Ishikawa (cell line): ENCODE data around the gene SCAF1.

ENCODE experiments used
- CEBPB ChIP-seq: IDR thresholded peaks from 2 replicates; pipeline ENCODE4 v1.6.1; 2012
- CREB1 ChIP-seq: IDR thresholded peaks from 2 replicates; pipeline ENCODE4 v1.6.1; 2012; ENCODE audit warnings: low read depth
- EGR1 ChIP-seq: IDR thresholded peaks from 2 replicates; pipeline ENCODE4 v1.6.1; 2012
- EP300 ChIP-seq: IDR thresholded peaks from 2 replicates; pipeline ENCODE4 v1.6.1; 2012; ENCODE audit warnings: borderline replicate concordance
- FOXM1 ChIP-seq: IDR thresholded peaks from 2 replicates; pipeline ENCODE4 v1.6.1; 2012; ENCODE audit warnings: low read depth, borderline replicate concordance
- NFIC ChIP-seq: IDR thresholded peaks from 2 replicates; pipeline ENCODE4 v1.6.1; 2012
- RAD21 ChIP-seq: IDR thresholded peaks from 2 replicates; pipeline ENCODE4 v1.6.1; 2012; ENCODE audit warnings: low read depth
- TAF1 ChIP-seq: IDR thresholded peaks from 2 replicates; pipeline ENCODE4 v1.6.1; 2012; ENCODE audit warnings: low read depth, mild to moderate bottlenecking
- TCF12 ChIP-seq: IDR thresholded peaks from 2 replicates; pipeline ENCODE4 v1.6.1; 2012; ENCODE audit warnings: low read depth
- TEAD4 ChIP-seq: IDR thresholded peaks from 2 replicates; pipeline ENCODE4 v1.6.1; 2012
- YY1 ChIP-seq: IDR thresholded peaks from 2 replicates; pipeline ENCODE4 v1.6.1; 2012; ENCODE audit warnings: low read depth
- ZBTB7A ChIP-seq: IDR thresholded peaks from 2 replicates; pipeline ENCODE4 v1.6.1; 2012; ENCODE audit warnings: low read depth
- TF ChIP-seq, protein P1 (sequence below): IDR thresholded peaks from 2 replicates; pipeline ENCODE4 v1.6.1; 2012
- TF ChIP-seq, protein P2 (sequence below): IDR thresholded peaks from 2 replicates; pipeline ENCODE4 v1.6.1; 2012; ENCODE audit warnings: low read depth, mild to moderate bottlenecking
- TF ChIP-seq, protein P3 (sequence below): IDR thresholded peaks from 2 replicates; pipeline ENCODE4 v1.6.1; 2012

Gene SCAF1

DNA sequence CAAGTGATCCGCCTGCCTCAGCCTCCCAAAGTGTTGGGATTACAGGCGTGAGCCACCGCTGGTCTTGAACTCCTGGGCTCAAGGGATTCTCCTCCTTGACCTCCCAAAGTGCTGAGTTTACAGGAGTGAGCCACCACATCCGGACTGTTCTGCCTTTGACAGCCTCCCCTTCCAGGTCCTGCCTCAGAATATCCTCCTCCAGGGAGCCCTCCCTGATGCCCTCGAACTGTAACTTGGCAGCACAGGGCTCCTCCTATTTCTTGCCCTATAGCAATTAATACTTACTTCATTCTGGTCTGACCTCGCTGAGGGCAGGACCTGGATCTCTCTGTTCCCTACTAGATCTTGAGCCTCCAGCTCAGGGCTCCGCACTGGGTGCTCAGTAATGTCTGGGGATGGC lies 54.9 kb downstream of the SCAF1 start:
- TF ChIP-seq TEAD4 (no peak), TAF1 (no peak), YY1 (no peak), CEBPB (no peak), FOXM1 (no peak), EGR1 (no peak), EP300 (no peak), TCF12 (no peak), NFIC (no peak)
- TF ChIP-seq, protein P1, sequence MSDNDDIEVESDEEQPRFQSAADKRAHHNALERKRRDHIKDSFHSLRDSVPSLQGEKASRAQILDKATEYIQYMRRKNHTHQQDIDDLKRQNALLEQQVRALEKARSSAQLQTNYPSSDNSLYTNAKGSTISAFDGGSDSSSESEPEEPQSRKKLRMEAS, result no peak
- TF ChIP-seq, protein P2, sequence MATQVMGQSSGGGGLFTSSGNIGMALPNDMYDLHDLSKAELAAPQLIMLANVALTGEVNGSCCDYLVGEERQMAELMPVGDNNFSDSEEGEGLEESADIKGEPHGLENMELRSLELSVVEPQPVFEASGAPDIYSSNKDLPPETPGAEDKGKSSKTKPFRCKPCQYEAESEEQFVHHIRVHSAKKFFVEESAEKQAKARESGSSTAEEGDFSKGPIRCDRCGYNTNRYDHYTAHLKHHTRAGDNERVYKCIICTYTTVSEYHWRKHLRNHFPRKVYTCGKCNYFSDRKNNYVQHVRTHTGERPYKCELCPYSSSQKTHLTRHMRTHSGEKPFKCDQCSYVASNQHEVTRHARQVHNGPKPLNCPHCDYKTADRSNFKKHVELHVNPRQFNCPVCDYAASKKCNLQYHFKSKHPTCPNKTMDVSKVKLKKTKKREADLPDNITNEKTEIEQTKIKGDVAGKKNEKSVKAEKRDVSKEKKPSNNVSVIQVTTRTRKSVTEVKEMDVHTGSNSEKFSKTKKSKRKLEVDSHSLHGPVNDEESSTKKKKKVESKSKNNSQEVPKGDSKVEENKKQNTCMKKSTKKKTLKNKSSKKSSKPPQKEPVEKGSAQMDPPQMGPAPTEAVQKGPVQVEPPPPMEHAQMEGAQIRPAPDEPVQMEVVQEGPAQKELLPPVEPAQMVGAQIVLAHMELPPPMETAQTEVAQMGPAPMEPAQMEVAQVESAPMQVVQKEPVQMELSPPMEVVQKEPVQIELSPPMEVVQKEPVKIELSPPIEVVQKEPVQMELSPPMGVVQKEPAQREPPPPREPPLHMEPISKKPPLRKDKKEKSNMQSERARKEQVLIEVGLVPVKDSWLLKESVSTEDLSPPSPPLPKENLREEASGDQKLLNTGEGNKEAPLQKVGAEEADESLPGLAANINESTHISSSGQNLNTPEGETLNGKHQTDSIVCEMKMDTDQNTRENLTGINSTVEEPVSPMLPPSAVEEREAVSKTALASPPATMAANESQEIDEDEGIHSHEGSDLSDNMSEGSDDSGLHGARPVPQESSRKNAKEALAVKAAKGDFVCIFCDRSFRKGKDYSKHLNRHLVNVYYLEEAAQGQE, result no peak

DNA sequence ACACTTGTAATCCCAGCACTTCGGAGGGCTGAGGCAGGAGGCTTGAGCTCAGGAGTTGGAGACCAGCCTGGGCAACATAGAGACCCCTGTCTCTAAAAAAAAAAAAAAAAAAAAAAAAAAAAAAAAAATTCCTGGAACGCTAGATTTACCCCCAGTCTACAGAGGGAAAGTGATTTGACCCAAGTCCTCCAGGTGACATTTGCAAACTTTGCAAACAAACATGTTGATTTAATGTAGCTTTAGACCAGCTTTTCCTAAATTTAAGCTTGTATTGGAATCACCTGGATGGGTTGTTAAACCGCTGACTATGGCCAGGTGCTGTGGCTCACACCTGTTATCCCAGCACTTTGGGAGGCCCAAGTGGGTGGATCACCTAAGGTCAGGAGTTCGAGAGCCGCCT lies 57.4 kb downstream of the SCAF1 start:
- TF ChIP-seq, protein P1, result no peak
- TF ChIP-seq TCF12, result no peak

DNA sequence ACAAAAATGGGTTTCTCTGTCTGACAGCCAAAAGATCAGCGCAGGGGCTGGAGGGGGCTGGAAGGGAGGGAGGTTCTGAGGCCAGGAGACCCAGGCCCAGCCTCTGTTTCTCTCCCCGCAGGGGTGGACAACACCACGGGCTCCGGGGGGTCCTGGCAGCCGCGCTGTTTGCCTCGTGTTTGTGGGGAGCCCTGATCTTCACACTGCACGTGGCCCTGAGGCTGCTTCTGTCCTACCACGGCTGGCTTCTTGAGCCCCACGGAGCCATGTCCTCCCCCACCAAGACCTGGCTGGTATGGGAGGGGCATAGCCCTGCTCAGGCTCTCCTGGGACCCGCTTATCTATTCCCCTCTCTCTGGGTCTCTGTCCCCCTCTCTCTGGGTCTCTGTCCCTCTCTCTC lies 58.6 kb downstream of the SCAF1 start:
- TF ChIP-seq FOXM1 (no peak), TAF1 (no peak), NFIC (no peak), TEAD4 (no peak), RAD21 (no peak), ZBTB7A (no peak), CREB1 (no peak), EP300 (no peak)

DNA sequence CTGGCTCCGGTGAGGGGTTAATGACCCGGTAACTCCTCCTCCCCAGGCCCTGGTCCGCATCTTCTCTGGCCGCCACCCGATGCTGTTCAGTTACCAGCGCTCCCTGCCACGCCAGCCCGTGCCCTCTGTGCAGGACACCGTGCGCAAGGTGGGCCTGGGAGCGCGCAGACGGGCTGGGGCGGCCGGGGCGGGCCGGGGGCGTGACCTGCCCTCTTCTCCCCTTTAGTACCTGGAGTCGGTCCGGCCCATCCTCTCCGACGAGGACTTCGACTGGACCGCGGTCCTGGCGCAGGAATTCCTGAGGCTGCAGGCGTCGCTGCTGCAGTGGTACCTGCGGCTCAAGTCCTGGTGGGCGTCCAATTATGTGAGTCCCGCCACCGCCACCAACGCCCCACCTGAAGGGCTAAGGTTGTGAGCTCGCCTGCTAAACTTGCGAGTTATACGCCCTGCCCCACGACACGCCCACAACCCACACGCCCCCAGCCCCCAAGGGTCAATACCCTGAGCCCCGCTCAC lies 59.3 kb downstream of the SCAF1 start:
- no peak for TF ChIP-seq TEAD4
- TF ChIP-seq, protein P1, result no peak
- TF ChIP-seq, protein P3, sequence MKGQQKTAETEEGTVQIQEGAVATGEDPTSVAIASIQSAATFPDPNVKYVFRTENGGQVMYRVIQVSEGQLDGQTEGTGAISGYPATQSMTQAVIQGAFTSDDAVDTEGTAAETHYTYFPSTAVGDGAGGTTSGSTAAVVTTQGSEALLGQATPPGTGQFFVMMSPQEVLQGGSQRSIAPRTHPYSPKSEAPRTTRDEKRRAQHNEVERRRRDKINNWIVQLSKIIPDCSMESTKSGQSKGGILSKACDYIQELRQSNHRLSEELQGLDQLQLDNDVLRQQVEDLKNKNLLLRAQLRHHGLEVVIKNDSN, result no peak
- no peak for TF ChIP-seq CREB1

DNA sequence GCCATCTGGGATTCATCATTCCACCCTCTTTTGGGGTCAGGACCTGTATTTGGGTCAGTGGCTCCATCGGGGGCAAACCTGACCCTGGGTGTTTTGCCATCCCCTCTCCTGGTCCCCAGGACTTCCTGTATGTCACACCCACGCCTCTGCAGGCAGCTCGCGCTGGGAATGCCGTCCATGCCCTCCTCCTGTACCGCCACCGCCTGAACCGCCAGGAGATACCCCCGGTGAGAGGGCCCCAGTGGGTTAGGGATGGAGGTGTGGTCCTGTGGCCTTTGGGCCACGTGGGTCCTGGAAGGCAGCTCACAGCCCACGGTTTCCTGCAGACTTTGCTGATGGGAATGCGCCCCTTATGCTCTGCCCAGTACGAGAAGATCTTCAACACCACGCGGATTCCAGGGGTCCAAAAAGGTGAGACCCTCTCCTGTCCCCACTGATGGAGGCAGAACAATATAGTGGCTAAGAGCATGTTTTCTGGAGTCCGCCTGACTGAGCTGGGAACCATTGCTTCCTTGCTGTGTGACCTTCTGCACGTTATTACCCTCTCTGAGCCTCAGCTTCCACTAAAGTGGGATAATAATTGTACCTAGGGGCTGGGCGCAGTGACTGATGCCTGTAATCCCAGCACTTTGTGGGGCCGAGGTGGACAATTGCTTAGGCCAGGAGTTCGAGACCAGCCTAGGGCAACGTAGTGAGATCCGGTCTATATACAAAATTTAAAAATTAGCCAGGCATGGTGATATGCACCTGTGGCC lies 63.1 kb downstream of the SCAF1 start:
- TF ChIP-seq EGR1 (no peak), YY1 (no peak)
- TF ChIP-seq, protein P2, result no peak

DNA sequence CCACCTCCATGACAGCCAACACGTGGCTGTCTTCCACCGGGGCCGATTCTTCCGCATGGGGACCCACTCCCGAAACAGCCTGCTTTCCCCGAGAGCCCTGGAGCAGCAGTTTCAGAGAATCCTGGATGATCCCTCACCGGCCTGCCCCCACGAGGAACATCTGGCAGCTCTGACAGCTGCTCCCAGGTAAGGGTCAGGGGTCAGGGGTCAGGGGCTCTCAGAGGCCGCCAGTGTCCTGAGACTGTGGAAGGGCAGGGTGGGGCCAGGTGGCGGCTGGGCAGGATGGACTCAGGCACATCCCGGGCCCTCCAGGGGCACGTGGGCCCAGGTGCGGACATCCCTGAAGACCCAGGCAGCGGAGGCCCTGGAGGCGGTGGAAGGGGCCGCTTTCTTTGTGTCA lies 63.9 kb downstream of the SCAF1 start:
- TF ChIP-seq EP300, result no peak
- TF ChIP-seq FOXM1, result no peak
- no peak for TF ChIP-seq RAD21
- TF ChIP-seq TAF1, result no peak
